Measurements from ENCODE around the gene ARHGEF10L.

Gene ARHGEF10L

DNA sequence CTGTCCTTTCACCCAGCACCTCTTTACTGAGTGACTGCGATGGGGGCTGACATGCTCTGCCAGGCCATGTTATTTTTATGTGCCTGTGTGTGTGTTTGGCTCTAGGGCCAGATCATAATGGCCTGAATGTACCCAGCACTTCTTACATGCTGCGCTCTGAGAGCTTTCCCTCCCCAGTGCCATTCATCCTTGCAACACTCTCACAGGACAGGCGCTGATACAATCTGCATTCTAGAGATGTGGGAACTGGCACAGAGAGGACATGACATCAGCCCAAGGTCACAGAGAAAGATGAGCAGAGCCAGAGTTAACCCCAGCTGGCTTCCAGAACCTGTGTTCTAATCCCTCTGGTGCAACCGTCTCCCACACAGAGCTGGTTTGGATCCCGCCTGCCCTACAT lies 54.5 kb downstream of the ARHGEF10L start:
- DNase-seq (ENCODE audit: low read depth in 3 of 3) = no peak

- DNase-seq (ENCODE audit: low read depth in 3 of 3) = no peak
Measured at GRCh38 chr1:17594690-17595601, 55.4 kb downstream of the ARHGEF10L start.

- DNase-seq (ENCODE audit: low read depth in 3 of 3) = no peak
Measured at GRCh38 chr1:17595602-17595925, 56.1 kb downstream of the ARHGEF10L start.

DNA sequence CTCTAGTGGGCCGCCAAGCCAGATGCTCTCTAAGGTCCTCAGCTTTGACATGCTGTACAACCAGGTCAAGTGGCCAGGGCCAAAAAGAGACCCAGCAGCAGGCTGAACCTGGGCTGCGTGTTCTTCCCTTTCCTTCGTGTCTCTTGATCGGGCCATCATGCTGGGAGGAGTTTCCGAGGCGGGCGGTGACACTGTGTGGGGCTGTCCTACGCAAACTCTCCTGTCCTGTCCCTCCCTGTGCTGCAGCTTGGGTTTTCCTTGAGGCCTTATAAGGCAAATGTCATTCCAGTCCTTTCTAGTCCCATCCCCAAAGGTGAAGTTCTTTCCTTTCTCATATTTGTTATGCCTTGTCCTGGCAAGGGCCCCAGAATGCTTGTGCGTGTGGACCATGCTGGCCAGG lies 56.7 kb downstream of the ARHGEF10L start:
- DNase-seq (ENCODE audit: low read depth in 3 of 3) = no peak

- DNase-seq (ENCODE audit: low read depth in 3 of 3) = no peak
Measured at GRCh38 chr1:17596651-17597509, 57.4 kb downstream of the ARHGEF10L start.

DNA sequence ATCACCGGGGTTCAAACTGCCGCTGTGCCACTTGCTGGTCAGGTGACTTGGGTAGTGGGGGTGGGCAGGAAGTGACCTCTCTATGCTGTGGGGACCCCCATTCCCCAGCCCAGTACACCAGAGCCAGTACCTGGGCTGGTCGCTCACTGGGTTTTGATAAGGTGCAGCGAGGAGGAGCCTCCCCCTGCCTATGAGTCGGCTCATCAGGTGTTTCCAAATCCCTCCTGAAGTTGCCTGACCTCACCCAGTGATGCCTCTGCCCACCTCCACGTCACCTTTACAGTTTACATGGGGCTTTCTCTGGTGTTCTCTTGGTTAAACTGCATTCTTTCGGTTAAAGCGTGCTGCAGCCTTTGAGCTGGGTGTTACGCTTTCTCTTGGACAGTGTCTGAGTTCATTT lies 58.2 kb downstream of the ARHGEF10L start:
- no peak for DNase-seq (ENCODE audit: low read depth in 3 of 3)

- DNase-seq (ENCODE audit: low read depth in 3 of 3) = no peak
Measured at GRCh38 chr1:17598251-17598650, 58.8 kb downstream of the ARHGEF10L start.

DNA sequence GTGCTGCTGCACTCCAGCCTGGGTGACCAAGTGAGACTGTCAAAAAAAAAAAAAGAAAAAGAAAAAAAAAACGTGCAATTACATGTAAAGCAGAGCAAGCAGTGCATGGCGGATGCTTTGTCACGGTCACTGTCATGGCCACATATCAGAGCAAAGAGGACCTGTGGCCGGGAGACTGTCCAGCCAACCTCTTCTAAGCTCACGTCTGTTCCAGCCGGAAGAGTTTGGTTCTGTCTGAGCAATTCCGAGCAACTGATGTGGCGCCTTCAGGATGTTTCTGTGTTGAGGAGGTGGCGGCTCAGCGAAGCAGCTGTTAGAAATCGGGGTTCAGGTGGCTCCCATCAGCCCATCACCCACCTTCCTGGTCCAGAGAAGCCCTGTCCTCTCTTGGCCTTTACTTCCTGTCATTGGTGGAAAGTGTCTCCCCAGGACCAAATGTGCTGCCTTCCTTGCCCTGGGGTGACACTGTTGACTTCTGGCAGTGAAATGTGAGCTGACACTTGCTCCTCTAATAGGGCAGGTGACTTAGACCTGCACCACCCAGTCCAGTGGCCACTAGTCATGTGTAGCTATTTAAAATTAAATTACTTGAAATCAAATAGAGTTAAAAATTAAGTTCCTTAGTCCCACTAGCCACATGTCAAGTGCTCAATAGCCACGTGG lies 59.9 kb downstream of the ARHGEF10L start:
- no peak for DNase-seq (ENCODE audit: low read depth in 3 of 3)

DNA sequence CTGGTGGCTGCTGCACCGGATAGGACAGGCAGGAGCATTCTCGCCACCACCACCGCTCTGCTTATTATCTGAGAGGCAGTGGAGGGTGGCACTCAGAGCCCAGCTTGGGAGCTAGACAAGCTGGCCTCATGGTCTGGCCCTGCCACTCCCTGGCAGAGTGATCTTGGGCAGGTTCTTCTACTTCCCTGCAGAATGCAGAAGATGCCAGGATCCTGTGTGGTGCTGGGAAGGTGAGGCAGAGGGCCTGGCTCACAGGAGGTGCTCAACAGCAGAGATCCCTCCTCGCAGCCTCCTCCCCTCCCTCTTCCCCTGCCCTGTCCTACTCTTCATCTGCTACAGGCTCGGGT lies 60.4 kb downstream of the ARHGEF10L start:
- DNase-seq (ENCODE audit: low read depth in 3 of 3) = no peak

DNA sequence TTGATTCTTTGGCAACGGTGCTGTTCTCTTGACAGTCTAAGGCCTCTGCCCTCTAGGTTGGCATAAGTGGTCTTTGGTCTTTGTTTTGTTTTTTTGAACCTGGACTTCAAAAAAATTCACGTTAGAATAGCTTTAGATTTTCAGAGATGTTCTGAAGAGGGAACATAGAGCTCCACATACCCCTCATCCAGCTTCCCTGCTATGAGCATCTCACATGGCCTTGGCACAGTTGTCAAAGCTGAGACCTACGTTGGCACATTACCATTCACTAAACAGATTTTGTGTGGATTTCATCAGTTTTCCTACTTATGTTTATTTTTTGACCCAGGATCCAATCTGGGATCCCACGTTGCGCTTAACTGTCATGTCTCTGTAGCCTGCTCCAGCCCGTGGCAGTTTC lies 60.8 kb downstream of the ARHGEF10L start:
- no peak for DNase-seq (ENCODE audit: low read depth in 3 of 3)

DNA sequence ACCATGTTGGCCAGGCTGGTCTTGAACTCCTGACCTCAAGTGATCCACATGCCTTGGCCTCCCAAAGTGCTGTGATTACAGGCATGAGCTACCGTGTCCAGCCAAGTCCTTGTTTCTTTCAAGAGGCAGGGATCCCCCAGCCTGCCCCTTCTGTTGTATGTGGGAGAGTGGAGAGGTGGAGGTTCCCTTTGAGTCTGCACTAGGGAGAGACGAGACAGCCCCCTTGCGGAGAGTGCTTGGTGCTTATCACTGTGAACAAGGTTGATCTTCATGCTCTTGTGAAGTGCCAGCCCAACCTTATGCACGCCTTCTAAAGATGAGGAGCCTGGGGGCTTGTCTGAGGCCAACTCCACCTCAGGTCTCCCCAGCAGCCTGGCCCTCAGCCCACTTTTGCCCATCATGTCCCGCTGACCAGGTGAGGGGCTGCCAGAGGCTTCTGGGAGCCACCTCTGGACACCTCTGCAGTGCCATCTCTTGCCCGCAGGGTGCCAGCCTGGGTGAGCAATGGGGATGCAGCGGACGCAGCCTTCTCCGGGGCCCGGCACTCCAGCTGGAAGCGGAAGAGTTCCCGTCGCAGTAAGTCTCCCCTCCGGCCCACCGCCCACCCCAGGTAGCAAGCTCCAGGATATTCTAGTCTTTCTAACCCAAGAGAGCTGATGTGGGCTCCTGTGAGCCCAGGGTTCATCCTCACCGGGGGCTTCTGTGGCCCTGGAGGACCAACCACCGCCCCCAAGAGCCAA lies 62.3 kb downstream of the ARHGEF10L start:
- DNase-seq (ENCODE audit: low read depth in 3 of 3) = no peak

- DNase-seq (ENCODE audit: low read depth in 3 of 3) = no peak
Measured at GRCh38 chr1:17603091-17603841, 63.8 kb downstream of the ARHGEF10L start.

GRCh38 chr1:17605582-17606344 lies 66.3 kb downstream of the ARHGEF10L start:
- DNase-seq (ENCODE audit: low read depth in 3 of 3) = no peak

- DNase-seq (ENCODE audit: low read depth in 3 of 3) = peak; percentile 21 to 45 (median 29)
Measured at GRCh38 chr1:17606826-17607440, 67.4 kb downstream of the ARHGEF10L start.

DNA sequence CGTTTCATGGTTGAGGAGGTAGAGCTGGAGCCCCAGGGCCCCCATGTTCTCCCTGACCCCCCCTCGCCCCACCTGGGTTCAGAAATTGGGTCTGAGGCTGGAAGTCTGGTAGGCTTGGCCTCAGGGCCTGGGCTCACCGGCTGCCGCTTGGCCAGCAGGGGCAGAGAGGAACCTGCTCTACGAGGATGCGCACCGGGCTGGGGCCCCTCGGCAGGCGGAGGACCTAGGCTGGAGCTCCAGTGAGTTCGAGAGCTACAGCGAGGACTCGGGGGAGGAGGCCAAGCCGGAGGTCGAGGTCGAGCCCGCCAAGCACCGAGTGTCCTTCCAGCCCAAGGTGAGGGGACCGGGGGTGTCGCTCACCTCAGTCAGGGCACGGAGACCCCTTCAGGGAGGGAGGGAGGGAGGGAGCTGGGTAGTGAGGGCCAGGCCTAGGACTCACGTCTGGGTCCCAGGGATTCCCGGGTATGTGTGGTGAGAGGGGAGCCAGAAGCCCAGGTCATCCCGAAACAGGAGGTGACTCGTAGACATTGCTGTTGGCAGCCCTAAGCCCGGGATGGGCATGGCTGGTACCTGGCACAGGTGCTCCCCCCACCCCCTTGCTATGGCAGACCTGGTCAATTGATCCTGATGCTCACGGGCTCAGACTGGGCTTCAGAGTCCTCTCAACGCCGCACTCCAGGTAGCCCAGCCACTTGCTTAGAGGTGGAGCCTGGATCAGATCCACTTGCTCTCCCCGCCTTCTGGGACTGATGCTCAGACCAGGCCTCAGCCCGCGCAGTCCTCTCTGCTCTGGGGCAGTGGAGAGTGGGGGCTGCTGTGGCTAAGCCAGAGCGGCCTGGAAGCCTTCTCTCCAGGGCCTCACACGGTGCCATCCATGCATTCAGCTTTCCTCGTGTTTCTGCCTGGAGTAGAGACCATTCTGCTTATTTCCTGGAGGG lies 68.4 kb downstream of the ARHGEF10L start:
- DNase-seq (ENCODE audit: low read depth in 3 of 3) = no peak

DNA sequence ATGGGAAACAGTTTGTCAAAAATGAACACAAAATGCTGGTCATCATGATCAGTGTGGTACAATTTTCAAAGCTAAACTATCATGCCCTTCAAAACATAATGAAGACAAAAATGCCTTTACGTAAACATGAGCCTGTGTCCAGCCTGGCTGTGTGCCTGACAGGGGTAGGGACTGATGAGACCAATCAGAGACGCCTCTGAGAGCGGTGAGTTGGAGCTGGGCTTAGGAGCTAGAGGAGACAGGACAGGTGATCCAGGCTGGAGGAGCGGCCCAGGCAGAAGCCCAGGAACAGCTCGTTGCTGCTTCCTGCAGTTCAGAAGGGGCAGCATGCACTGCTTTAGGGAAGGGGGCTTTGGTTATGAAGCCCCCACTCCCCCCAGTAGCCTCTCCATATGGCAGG lies 70.0 kb downstream of the ARHGEF10L start:
- DNase-seq (ENCODE audit: low read depth in 3 of 3) = no peak

- DNase-seq (ENCODE audit: low read depth in 3 of 3) = no peak
Measured at GRCh38 chr1:17610085-17610484, 70.6 kb downstream of the ARHGEF10L start.

- no peak for DNase-seq (ENCODE audit: low read depth in 3 of 3)
Measured at GRCh38 chr1:17610713-17611112, 71.2 kb downstream of the ARHGEF10L start.

GRCh38 chr1:17611991-17612390 lies 72.5 kb downstream of the ARHGEF10L start:
- DNase-seq (ENCODE audit: low read depth in 3 of 3) = no peak
